Measurements from ENCODE around the gene TUNAR.

The TUNAR gene

GRCh38 chr14:95951359-95951758 is 74.7 kb downstream of the TUNAR start:
- H4K20me1 ChIP-seq (ENCODE audit: insufficient read depth, low read length): no peaks in the 10 kb centered on the region
- no peak overlapping the region for H2AFZ ChIP-seq (ENCODE audit: low read length)
- H3K4me3 ChIP-seq (ENCODE audit: low read depth, low read length, poor library complexity, severe bottlenecking): no peak overlapping the region
- H3F3A ChIP-seq (ENCODE audit: insufficient read depth, low read length): no peaks in the 10 kb centered on the region
- H3K36me3 ChIP-seq (ENCODE audit: insufficient read depth, low read length): no peaks in the 10 kb centered on the region
- H3K4me2 ChIP-seq (ENCODE audit: low read length): no peak overlapping the region
- no peak overlapping the region for H3K9ac ChIP-seq (ENCODE audit: low read length)
- H3K79me2 ChIP-seq (ENCODE audit: insufficient read depth, low read length): no peaks in the 10 kb centered on the region
- H3K27me3 ChIP-seq (ENCODE audit: insufficient read depth, low read length): no peaks in the 10 kb centered on the region
- H3K9me2 ChIP-seq (ENCODE audit: low read depth, low read length): no peaks in the 10 kb centered on the region
- H3K27ac ChIP-seq (ENCODE audit: low read depth, low read length, poor library complexity, severe bottlenecking): no peak overlapping the region
- no peaks in the 10 kb centered on the region for H3K4me1 ChIP-seq (ENCODE audit: insufficient read depth, low read length, severe bottlenecking)
- H3K9me3 ChIP-seq (ENCODE audit: low read length): no peaks in the 10 kb centered on the region
- TF ChIP-seq EZH2 (IDR thresholded peaks at IDR 0.05; ENCODE audit: borderline replicate concordance, low read length): no peak
- TF ChIP-seq CTCF (IDR thresholded peaks at IDR 0.05; ENCODE audit: low read length): no peak

GRCh38 chr14:95953111-95953724 is 76.6 kb downstream of the TUNAR start:
- TF ChIP-seq EZH2 (IDR thresholded peaks at IDR 0.05; ENCODE audit: borderline replicate concordance, low read length) (no peak), CTCF (IDR thresholded peaks at IDR 0.05; ENCODE audit: low read length) (no peak)

GRCh38 chr14:95956601-95957460 is 80.2 kb downstream of the TUNAR start:
- Histone ChIP-seq H3K4me3 (ENCODE audit: low read depth, low read length, poor library complexity, severe bottlenecking) (no peak overlapping the region), H3K36me3 (ENCODE audit: insufficient read depth, low read length) (no peaks in the 10 kb centered on the region), H3F3A (ENCODE audit: insufficient read depth, low read length) (no peaks in the 10 kb centered on the region), H3K4me2 (ENCODE audit: low read length) (no peak overlapping the region), H4K20me1 (ENCODE audit: insufficient read depth, low read length) (no peaks in the 10 kb centered on the region), H3K79me2 (ENCODE audit: insufficient read depth, low read length) (no peaks in the 10 kb centered on the region), H3K27me3 (ENCODE audit: insufficient read depth, low read length) (no peaks in the 10 kb centered on the region), H3K9me3 (ENCODE audit: low read length) (no peaks in the 10 kb centered on the region), H3K9me2 (ENCODE audit: low read depth, low read length) (no peaks in the 10 kb centered on the region), H2AFZ (ENCODE audit: low read length) (no peak overlapping the region), H3K4me1 (ENCODE audit: insufficient read depth, low read length, severe bottlenecking) (no peaks in the 10 kb centered on the region), H3K9ac (ENCODE audit: low read length) (no peak overlapping the region), H3K27ac (ENCODE audit: low read depth, low read length, poor library complexity, severe bottlenecking) (no peak overlapping the region)
- TF ChIP-seq EZH2 (IDR thresholded peaks at IDR 0.05; ENCODE audit: borderline replicate concordance, low read length): no peak
- TF ChIP-seq CTCF (IDR thresholded peaks at IDR 0.05; ENCODE audit: low read length): no peak

More at GRCh38 chr14:95953111-95953724, 76.6 kb downstream of the TUNAR start:
- Histone ChIP-seq H3K9ac (ENCODE audit: low read length) (no peak overlapping the region), H3K4me3 (ENCODE audit: low read depth, low read length, poor library complexity, severe bottlenecking) (no peak overlapping the region), H3K27ac (ENCODE audit: low read depth, low read length, poor library complexity, severe bottlenecking) (no peak overlapping the region), H3K27me3 (ENCODE audit: insufficient read depth, low read length) (no peaks in the 10 kb centered on the region), H3K79me2 (ENCODE audit: insufficient read depth, low read length) (no peaks in the 10 kb centered on the region), H3K9me3 (ENCODE audit: low read length) (no peaks in the 10 kb centered on the region), H3K36me3 (ENCODE audit: insufficient read depth, low read length) (no peaks in the 10 kb centered on the region), H3K9me2 (ENCODE audit: low read depth, low read length) (no peaks in the 10 kb centered on the region), H3K4me2 (ENCODE audit: low read length) (no peak overlapping the region), H3F3A (ENCODE audit: insufficient read depth, low read length) (no peaks in the 10 kb centered on the region), H4K20me1 (ENCODE audit: insufficient read depth, low read length) (no peaks in the 10 kb centered on the region), H2AFZ (ENCODE audit: low read length) (no peak overlapping the region), H3K4me1 (ENCODE audit: insufficient read depth, low read length, severe bottlenecking) (no peaks in the 10 kb centered on the region)

All from OCI-LY1 (cell line).